H1 (cell line): ENCODE results near the gene IGSF11.

ENCODE experiments used
- CREB1 ChIP-seq: IDR thresholded peaks from 2 replicates; pipeline ENCODE4 v1.6.1; 2012; ENCODE audit warnings: inconsistent platforms
- EP300 ChIP-seq, 2 experiments: IDR thresholded peaks; 1 replicate in 1 of 2; 2 replicates in 1 of 2; pipeline ENCODE4 v1.6.1; 2011 to 2012; ENCODE audit warnings: low read depth in 2 of 2, low read length in 2 of 2, mild to moderate bottlenecking in 2 of 2, borderline replicate concordance in 1 of 2, inconsistent platforms in 1 of 2, moderate library complexity in 1 of 2
- EZH2 ChIP-seq: fragments of 200-600 bp; sonication (generic); IDR thresholded peaks from 2 replicates; pipeline ENCODE4 v1.7.1; 2012; ENCODE audit warnings: low read depth, mild to moderate bottlenecking, moderate library complexity, low read length, inconsistent platforms; ENCODE audit not compliant: severe bottlenecking
- GABPA ChIP-seq: IDR thresholded peaks from 2 replicates; pipeline ENCODE4 v1.6.1; 2011; ENCODE audit warnings: mild to moderate bottlenecking, low read length, moderate library complexity, borderline replicate concordance; ENCODE audit not compliant: insufficient read depth
- JUN ChIP-seq: IDR thresholded peaks from 2 replicates; pipeline ENCODE4 v1.6.1; 2011; ENCODE audit warnings: low read depth, mild to moderate bottlenecking, improper control_type of control experiment, low read length
- NRF1 ChIP-seq: IDR thresholded peaks from 2 replicates; pipeline ENCODE4 v1.6.1; 2011; ENCODE audit warnings: mild to moderate bottlenecking, low read depth, low read length, improper control_type of control experiment
- POLR2AphosphoS5 ChIP-seq: IDR thresholded peaks from 2 replicates; pipeline ENCODE4 v1.6.1; 2011; ENCODE audit warnings: low read depth, low read length
- SP1 ChIP-seq: IDR thresholded peaks from 2 replicates; pipeline ENCODE4 v1.6.1; 2011; ENCODE audit warnings: low read depth, low read length
- TAF1 ChIP-seq: IDR thresholded peaks from 2 replicates; pipeline ENCODE4 v1.6.1; 2011; ENCODE audit warnings: mild to moderate bottlenecking, low read depth, low read length
- TBP ChIP-seq: IDR thresholded peaks from 2 replicates; pipeline ENCODE4 v1.6.1; 2011; ENCODE audit warnings: low read depth, low read length, improper control_type of control experiment
- TEAD4 ChIP-seq: IDR thresholded peaks from 2 replicates; pipeline ENCODE4 v1.6.1; 2012; ENCODE audit warnings: low read depth, low read length, inconsistent platforms, mixed read lengths
- TF ChIP-seq, protein P1 (sequence below): IDR thresholded peaks from 2 replicates; pipeline ENCODE4 v1.6.1; 2012; ENCODE audit warnings: inconsistent platforms
- TF ChIP-seq, protein P2 (sequence below), 3 experiments: IDR thresholded peaks; 1 replicate in 2 of 3; 2 replicates in 1 of 3; pipeline versions ENCODE4 v1.5.1 to v1.6.1; 2011; ENCODE audit warnings: low read length in 3 of 3, mild to moderate bottlenecking in 3 of 3, inconsistent platforms in 2 of 3, low read depth in 1 of 3, moderate library complexity in 1 of 3; ENCODE audit not compliant: insufficient read depth in 1 of 3; ENCODE audit errors: control extremely low read depth in 1 of 3
- TF ChIP-seq, protein P3 (sequence below): IDR thresholded peaks from 2 replicates; pipeline ENCODE4 v1.6.1; 2011; ENCODE audit warnings: low read length, improper control_type of control experiment

DNA sequence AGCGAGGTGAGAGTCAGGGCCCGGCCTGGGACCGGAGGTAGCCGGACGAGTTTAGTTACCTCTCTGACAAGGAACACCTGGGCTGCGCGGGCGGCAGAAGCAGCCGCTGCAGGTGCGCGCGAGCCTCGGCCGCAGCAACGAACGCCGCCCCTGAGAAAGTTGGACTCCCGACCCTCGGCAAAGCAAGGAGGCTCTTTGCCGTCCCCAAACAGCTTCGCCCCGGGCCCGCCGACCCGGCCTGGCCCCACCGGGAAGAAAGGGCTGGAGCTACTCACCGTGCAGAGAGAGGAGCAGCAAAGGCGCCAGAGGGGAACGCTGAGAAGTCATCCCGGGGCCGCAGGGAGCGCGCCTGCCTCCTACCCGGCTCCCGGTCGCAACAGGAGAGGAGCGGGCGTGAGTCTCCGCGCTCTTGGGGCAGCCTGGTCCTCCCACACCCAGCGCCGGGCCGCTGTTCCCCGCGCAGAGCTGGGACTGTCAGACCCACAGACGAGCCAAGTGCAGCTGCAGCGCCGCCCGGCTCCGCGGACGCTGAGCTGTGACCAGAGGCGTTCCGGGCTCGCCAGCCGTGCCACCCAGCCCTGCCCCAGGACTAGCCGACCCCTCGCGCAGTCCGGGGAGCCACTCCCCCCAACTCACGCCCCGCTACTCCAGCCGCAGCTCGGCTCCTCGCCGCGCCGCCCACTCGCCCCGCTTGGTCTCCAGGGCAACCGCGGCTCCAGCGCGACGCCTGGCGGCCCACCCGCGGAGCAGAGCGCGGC, at the start of gene IGSF11:
- TF ChIP-seq EP300 (IDR thresholded peaks at IDR 0.05; ENCODE audit: borderline replicate concordance in 1 of 2, low read depth in 2 of 2, low read length in 2 of 2) (no peak), SP1 (no peak), POLR2AphosphoS5 (no peak), TEAD4 (no peak), JUN (no peak), EZH2 (peak; percentile 13), TAF1 (peak; percentile 7; the same call in 1 of the 2 replicates), CREB1 (no peak), TBP (0 out of 2 replicates have a peak, but pooled peaks have one; percentile 56), NRF1 (peak; percentile 26; the same call in 1 of the 2 replicates), GABPA (no peak)
- TF ChIP-seq, protein P1, sequence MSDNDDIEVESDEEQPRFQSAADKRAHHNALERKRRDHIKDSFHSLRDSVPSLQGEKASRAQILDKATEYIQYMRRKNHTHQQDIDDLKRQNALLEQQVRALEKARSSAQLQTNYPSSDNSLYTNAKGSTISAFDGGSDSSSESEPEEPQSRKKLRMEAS: peak; percentile 44; the same call in 1 of the 2 replicates
- TF ChIP-seq, protein P2, sequence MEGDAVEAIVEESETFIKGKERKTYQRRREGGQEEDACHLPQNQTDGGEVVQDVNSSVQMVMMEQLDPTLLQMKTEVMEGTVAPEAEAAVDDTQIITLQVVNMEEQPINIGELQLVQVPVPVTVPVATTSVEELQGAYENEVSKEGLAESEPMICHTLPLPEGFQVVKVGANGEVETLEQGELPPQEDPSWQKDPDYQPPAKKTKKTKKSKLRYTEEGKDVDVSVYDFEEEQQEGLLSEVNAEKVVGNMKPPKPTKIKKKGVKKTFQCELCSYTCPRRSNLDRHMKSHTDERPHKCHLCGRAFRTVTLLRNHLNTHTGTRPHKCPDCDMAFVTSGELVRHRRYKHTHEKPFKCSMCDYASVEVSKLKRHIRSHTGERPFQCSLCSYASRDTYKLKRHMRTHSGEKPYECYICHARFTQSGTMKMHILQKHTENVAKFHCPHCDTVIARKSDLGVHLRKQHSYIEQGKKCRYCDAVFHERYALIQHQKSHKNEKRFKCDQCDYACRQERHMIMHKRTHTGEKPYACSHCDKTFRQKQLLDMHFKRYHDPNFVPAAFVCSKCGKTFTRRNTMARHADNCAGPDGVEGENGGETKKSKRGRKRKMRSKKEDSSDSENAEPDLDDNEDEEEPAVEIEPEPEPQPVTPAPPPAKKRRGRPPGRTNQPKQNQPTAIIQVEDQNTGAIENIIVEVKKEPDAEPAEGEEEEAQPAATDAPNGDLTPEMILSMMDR (IDR thresholded peaks at IDR 0.05; ENCODE audit: control extremely low read depth in 1 of 3, insufficient read depth in 1 of 3, low read depth in 1 of 3, low read length in 3 of 3): peak; percentile 1 to 23 (median 19); a peak in 3 of 4 replicates
- TF ChIP-seq, protein P3, sequence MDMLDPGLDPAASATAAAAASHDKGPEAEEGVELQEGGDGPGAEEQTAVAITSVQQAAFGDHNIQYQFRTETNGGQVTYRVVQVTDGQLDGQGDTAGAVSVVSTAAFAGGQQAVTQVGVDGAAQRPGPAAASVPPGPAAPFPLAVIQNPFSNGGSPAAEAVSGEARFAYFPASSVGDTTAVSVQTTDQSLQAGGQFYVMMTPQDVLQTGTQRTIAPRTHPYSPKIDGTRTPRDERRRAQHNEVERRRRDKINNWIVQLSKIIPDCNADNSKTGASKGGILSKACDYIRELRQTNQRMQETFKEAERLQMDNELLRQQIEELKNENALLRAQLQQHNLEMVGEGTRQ: no peak
